HG03378 (cell line): ENCODE results near the gene CSNK1G1.
"Not testable (repeated sequence)": the region's sequence is repeated elsewhere in the genome, so short reads cannot be mapped to it uniquely, and the experiment has no call there.

ENCODE experiments used
- ATAC-seq: cut with Tn5 transposase; IDR thresholded peaks from one replicate; pipeline ENCODE4 v1.9.1; 2021; ENCODE audit warnings: mild to moderate bottlenecking, moderate library complexity; ENCODE audit not compliant: unreplicated experiment

Gene CSNK1G1

GRCh38 chr15:64355944-64356709 is at the start of gene CSNK1G1:
Gene CSNK1G1 (minus strand): TSS chr15:64356173. CDS start chr15:64300499, 55,674 bp downstream.
- ATAC-seq: peak; percentile 87

- no peak for ATAC-seq
Observed at GRCh38 chr15:64400583-64400982, 44.6 kb upstream of the CSNK1G1 start.

GRCh38 chr15:64398575-64398974 is 42.6 kb upstream of the CSNK1G1 start:
- ATAC-seq: no peak

DNA sequence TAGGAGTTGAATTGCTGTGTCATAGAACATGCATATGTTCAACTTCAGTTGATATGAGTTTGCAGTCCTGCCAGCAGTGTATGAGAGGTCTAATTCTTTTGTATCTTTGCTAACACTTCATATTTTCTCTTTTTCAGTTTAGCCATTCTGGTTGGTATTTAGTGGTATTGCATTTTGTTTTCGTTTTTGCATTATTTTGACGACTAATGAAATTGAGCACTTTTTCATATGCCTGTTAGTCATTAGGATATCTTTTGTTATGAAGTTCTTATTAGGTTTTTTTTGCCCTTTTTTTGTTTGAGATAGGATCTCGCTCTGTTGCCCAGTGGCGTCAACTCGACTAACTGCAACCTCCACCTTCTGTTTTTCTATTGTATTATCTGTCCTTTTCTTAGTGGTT is 40.8 kb upstream of the CSNK1G1 start:
- no peak for ATAC-seq

DNA sequence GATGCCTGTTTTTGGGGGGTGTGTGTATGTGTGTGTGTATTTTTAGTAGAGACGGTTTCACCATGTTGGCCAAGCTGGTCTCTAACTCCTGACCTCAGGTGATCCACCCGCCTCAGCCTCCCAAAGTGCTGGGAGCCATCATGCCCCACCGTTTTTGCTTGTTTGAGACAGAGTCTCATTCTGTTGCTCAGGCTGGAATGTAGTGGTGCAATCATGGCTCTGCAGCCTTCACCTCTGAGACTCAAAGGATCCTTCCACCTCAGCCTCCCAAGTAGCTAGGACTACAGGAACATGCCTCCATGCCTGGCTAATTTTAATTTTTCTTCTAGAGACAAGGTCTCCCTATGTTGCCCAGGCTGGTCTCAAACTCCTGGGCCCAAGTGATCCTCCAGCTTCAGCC is 36.5 kb upstream of the CSNK1G1 start:
- ATAC-seq: not testable (repeated sequence)

- ATAC-seq: no peak
Observed at GRCh38 chr15:64389036-64389435, 33.1 kb upstream of the CSNK1G1 start.

GRCh38 chr15:64387562-64388168 is 31.7 kb upstream of the CSNK1G1 start, which contains the start of gene TRIP4:
Gene TRIP4 (plus strand): TSS chr15:64387836. CDS start chr15:64387864, 28 bp downstream.
- ATAC-seq: peak; percentile 90

- no peak for ATAC-seq
Observed at GRCh38 chr15:64386291-64386690, 30.3 kb upstream of the CSNK1G1 start.

GRCh38 chr15:64383760-64384159 is 27.8 kb upstream of the CSNK1G1 start:
- no peak for ATAC-seq

GRCh38 chr15:64381000-64381751 is 25.2 kb upstream of the CSNK1G1 start, which contains the start of gene PCLAF:
Gene PCLAF (minus strand): TSS chr15:64381441. CDS start chr15:64381371, 70 bp downstream.
- peak; percentile 88 for ATAC-seq

- not testable (repeated sequence) for ATAC-seq
Observed at GRCh38 chr15:64380130-64380870, 24.3 kb upstream of the CSNK1G1 start.

GRCh38 chr15:64379216-64379960 is 23.4 kb upstream of the CSNK1G1 start:
- no peak for ATAC-seq

DNA sequence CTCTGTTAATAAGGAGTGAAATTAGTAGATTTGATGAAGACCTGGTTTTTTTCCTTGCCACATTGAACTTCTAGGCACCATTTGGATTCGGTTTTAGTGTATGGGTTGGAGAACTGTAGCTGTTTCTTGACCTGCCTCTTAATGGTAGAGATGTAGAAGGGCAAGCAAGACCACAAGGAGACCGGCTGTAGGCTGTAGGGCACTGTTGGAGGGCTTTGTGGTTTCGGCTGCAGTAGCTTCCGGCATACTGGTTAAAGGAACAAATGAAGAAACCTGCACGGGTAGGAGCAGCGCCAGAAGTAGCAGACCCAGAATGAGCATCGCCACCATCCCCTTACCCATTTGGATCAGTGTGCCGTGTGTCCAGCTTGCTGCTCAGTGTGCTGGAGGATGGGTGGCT is 17.4 kb upstream of the CSNK1G1 start:
- ATAC-seq: no peak

DNA sequence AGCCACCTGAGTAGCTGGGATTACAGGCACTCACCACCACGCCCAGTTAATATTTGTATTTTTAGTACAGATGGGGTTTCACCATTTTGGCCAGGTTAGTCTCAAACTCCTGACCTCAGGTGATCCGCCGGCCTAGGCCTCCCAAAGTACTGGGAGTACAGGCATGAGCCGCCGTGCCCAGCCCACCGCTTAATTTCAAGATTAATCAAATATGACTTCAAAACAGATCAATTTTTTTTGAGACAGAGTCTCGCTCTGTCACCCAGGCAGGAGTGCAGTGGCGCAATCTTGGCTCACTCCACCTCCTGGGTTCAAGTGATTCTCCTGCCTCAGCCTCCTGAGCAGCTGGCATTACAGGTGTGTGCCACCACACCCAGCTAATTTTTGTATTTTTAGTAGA is 15.4 kb upstream of the CSNK1G1 start:
- ATAC-seq: not testable (repeated sequence)

DNA sequence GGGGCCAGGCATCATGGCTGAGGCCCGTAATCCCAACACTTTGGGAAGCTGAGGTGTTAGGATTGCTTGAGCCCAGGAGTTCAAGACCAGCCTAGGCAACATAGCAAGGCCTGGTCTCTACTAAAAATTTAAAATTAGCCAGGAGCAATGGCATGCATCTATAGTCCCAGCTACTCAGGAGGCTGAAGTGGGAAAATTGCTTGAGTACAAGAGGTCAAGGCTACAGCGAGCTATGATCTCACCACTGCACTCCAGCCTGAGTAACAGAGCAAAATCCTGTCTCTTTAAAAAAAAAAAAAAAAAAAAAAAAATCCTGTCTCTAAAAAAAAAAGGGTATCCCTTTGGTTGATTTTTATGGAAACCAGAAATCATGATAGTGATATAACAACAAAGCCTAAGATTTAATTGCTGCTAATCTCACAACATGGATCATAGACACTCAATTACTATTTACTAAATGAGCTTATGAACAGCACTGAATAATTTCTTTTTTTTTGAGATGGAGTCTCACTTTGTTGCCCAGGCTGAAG is 13.2 kb upstream of the CSNK1G1 start:
- ATAC-seq: no peak

DNA sequence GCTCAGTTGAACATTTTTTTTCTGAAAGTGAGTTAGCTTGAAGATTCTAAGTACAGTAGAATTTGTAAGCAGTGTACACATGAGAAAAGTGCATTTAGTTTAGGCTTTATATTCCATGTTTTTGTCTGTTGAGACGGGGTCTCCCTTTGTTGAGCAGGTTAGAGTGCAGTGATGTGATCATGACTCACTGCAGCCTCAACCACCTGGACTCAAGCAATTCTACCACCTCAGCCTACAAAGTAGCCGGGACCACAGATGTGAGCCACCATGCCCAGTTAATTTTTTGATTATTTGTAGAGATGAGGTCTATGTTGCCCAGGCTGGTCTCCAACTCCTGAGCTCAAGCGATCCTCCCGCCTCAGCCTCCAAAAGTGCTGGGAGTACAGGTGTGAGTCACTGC is 5.3 kb upstream of the CSNK1G1 start:
- ATAC-seq: no peak

- no peak for ATAC-seq
Observed at GRCh38 chr15:64356710-64357040, 702 bp upstream of the CSNK1G1 start.

- peak; percentile 12 for ATAC-seq
Observed at GRCh38 chr15:64355348-64355943, 527 bp downstream of the CSNK1G1 start.

- ATAC-seq: no peak
Observed at GRCh38 chr15:64354688-64355344, 1.2 kb downstream of the CSNK1G1 start.
